Measurements from ENCODE around the gene OSBPL6.

Gene OSBPL6

DNA sequence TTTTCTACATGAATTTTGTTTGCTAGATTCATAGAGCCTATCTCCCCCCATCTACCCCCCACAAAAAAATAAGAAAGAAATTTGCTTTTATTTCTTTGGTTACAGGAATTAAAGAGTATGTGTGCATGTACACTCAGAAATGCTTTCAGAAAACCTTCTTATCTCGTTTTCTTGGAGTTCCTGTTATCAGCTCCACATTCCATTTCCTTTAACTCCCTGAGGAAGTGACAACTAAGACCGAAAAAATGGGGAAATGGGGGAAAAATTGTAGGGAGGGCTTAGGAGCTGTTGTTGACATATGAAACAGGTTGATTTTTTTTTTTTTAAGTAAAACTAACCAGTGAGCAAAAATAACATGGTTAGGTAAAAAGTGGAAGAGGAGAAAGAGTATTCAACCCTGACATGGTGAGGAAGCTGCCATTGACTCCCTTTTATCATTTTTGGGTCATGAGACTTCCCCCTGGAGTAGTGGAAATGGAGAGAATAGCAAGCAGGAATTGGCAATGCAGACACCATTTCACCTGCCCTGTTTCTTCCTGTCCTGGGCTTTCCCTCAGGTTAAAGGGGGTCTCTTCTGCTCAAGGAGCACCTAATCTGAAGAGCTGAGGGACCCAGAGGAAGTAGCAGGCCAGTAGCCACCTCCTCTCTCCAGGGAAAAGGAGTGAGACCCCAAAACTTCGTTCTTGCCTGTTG lies 93.5 kb downstream of the OSBPL6 start:
- no peak for DNase-seq (ENCODE audit: extremely low read depth, low read depth)
- TF ChIP-seq, protein P1, sequence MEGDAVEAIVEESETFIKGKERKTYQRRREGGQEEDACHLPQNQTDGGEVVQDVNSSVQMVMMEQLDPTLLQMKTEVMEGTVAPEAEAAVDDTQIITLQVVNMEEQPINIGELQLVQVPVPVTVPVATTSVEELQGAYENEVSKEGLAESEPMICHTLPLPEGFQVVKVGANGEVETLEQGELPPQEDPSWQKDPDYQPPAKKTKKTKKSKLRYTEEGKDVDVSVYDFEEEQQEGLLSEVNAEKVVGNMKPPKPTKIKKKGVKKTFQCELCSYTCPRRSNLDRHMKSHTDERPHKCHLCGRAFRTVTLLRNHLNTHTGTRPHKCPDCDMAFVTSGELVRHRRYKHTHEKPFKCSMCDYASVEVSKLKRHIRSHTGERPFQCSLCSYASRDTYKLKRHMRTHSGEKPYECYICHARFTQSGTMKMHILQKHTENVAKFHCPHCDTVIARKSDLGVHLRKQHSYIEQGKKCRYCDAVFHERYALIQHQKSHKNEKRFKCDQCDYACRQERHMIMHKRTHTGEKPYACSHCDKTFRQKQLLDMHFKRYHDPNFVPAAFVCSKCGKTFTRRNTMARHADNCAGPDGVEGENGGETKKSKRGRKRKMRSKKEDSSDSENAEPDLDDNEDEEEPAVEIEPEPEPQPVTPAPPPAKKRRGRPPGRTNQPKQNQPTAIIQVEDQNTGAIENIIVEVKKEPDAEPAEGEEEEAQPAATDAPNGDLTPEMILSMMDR (IDR thresholded peaks at IDR 0.05; ENCODE audit: low read depth, low read length) = no peak

DNA sequence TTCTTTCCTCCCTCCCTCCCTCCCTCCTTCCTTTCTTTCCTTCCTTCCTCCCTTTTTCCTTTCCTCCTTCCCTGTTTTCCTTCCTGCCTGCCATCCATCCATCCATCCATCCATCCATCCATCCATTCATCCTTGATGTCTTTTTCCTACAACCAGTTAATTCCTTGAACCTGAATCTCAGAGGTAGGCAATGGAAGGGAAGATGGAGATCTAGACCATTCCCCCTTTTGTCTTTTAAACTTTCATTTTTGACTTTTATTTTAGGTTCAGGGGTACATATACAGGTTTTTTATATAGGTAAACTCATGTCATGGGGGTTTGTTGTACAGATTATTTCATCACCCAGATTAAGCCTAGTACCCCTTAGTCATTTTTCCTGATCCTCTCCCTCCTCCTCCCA lies 97.4 kb downstream of the OSBPL6 start:
- DNase-seq (ENCODE audit: extremely low read depth, low read depth) = no peak
- TF ChIP-seq, protein P1 (IDR thresholded peaks at IDR 0.05; ENCODE audit: low read depth, low read length) = no peak

DNA sequence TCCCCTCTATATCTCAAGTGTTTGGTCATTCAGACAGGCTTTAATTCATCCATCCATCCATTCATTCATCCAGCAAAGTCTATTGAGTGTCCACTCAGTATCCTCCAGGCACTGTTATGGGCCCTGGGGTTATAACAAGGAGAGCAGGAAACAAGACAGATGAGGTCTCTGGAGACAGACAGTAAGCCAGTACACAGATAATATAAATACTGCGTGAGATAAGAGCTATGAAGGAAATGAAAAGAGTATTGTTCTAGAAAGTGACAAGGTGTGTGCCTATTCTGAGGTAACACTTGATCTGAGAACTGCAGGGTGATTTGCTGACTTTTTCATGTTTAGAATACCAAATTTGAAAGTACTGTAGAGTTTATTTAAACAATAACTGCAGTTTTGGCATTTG lies 98.3 kb downstream of the OSBPL6 start:
- TF ChIP-seq, protein P1 (IDR thresholded peaks at IDR 0.05; ENCODE audit: low read depth, low read length) = no peak
- no peak for DNase-seq (ENCODE audit: extremely low read depth, low read depth)

DNA sequence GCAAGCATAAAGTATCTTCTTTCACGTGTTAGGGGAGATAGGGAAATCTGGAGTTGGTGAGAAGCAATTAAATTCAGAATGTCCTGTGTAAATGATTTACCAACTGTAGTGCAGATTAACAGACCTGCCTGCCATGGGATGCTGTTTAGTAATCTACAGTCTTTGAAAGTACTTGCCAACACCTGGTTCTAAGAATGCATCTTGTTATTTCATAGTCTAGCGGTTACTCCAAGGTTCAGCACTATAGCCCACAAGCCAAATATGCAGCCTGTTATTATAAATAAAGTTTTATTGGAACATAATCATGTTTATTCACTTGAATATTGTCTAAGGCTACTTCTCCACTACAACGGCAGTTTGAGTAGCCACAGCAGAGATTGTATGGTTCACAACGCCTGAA lies 100.8 kb downstream of the OSBPL6 start:
- no peak for DNase-seq (ENCODE audit: extremely low read depth, low read depth)
- TF ChIP-seq, protein P1 (IDR thresholded peaks at IDR 0.05; ENCODE audit: low read depth, low read length) = no peak

DNA sequence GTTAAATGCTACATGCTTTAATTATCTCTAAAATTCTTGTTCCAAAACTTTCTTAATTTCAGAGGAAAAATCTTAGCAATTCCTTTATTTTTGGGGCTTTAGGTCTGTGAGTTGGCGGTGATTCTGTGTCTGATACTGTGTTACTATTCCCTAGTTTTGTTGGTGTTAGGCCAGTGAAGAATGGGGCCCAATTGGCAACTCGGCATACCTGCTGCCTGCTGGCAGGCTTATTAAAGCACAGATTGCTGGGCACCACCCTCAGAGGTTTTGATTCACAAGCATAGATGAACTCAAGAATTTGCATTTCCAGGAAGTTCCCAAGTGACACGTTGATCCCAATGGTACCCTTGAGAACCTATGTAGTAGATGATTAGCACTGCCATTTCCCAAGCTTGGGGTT lies 101.6 kb downstream of the OSBPL6 start:
- TF ChIP-seq, protein P1 (IDR thresholded peaks at IDR 0.05; ENCODE audit: low read depth, low read length) = no peak
- DNase-seq (ENCODE audit: extremely low read depth, low read depth) = no peak

DNA sequence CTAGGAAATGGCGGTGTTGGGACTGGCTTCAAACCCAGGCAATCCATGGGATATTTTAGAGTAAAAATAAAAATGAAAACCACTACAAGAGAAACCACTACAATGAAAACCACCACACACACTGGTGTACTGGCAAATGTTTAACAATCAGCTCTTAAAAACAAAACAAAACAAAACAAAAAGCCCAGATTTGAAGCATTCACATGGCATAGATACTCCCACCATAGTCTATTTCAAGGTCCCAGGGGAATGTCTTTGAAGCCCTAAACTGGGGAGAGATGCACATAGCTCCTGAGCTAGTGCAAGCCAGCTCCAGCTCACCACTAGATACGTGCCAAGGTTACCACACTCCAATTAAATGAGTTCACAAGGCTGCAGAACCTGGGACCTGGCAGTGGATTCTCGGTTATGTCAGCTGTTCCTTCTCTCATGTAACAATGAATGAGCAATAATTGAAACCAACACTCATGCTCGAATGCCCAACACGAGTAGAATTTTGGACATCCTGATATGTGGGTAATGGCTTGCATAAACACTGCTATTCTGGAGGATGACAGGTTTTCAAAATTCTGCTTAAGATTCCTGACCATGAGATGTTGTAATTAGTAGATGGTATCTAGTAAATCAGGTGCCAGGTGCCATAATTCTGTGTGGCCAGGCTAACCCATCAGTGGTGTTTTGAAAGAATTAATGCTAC lies 102.2 kb downstream of the OSBPL6 start:
- no peak for DNase-seq (ENCODE audit: extremely low read depth, low read depth)
- TF ChIP-seq, protein P1 (IDR thresholded peaks at IDR 0.05; ENCODE audit: low read depth, low read length) = no peak

DNA sequence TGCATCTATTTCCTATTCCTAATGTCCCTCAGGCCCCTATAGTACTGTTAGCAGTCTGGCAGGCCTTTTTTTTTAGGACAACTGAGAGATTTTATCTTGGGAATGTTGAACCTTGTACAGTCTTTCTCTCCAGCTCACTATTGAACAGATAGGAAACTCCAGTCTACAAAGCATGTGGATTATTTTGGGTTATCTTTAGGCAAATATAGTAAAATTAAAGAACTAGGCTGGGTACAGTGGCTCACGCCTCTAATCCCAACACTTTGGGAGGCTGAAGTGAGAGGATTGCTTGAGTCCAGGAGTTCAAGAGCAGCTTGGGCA lies 102.7 kb downstream of the OSBPL6 start:
- TF ChIP-seq, protein P1 (IDR thresholded peaks at IDR 0.05; ENCODE audit: low read depth, low read length) = no peak
- DNase-seq (ENCODE audit: extremely low read depth, low read depth) = no peak

All from AG09319 (cell line).